NCI-H524 treated with DMSO at 0.1 percent for 48 hours (cell line): ENCODE measurements around the gene PRKN.

Experiments
- DNase-seq: peaks from one replicate; lab custom pipeline; 2025; lab: John Stamatoyannopoulos, UW

Gene PRKN

DNA sequence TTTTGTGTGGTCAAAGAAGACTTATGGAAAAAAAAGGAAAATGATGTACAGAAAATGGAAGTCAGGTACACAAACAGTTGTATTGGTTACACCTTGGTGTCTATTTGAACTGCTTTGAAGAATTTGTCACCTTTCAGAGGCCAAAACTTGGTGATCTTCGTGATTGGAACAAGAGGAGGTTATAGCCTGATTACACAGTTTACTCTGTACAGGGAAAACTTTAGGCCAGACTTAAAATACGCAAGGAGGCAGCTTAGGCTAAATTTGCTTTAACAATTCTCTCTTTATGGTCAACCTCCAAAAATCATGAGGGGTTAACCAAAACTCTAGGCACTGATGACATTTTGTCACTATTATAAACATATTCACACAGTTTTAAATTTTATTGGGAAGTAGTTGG lies 353.7 kb downstream of the PRKN start:
- DNase-seq, result no peak

DNA sequence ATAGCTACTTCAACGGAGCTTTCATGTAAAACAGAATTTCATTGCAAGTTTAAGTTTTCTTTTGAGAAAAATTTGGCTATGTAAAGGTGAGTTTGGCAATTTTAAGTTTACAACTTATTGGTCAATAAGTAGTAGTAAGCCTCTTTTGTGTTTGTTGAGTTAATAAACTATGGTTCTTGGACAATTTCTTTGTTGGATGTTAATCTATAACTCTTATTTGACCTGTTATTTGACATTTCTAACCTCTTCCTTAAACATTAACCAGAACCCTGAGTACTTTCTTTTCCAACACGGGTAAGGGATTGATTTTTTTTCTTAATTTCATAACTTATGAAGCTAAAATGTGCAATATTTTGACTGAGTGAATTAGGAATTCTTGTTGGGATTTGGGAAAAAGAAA lies 354.4 kb downstream of the PRKN start:
- no peak for DNase-seq

DNA sequence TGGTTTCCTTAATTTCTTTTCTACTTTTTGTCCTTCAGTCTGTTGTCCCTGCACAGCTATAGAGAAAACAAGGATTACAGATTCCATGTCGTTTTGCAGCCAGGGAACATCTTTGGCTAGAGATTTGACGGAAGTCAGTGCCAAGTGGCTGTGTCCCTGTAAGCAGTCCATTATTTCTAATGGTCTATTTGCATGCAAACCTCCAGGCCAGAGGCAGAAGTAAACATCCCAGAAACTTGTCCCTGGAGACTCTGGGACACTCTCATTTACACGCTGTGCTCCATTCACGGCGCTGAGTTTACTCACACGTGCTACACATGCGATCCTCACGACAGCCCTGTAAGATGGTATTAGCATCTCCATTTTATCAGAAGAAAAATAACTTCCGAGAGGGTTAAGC lies 355.5 kb downstream of the PRKN start:
- no peak for DNase-seq

DNA sequence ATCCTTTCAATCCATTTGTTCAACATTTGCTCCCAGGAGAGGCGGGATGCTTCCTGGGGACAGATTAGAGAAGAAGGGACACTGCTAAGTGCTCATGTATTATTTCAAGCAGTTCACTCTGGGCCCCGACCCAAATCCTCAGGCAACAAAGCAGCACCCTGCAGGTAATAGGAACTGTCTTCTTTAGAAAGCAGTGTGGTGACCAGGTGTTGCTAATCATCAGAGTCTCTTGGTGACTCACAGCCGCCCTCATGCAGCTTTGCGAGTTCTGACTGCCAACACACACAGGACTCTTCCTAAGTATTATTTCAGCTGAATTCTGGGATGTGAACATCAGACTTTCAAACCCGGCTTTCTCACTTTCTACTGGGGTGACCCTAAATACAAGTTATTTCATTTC lies 356.4 kb downstream of the PRKN start:
- DNase-seq, result no peak

DNA sequence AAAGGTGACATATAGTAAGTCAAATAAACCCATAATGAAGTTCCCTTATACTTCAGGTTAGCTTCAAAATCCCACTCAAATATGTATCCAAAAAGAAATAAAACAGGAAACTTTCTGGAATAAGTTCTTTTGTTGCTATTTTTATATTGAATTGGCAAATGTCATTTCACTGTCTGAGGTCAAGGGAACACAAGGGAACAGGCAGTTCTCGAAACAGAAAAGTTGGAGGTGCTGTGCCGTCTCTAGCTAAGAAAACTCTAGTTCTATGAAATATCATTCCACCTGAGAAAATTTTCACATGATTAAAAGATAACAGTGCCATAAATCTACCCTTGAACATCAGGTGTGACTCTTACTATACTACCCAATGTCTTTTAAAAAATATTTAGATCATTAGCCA lies 358.5 kb downstream of the PRKN start:
- no peak for DNase-seq

DNA sequence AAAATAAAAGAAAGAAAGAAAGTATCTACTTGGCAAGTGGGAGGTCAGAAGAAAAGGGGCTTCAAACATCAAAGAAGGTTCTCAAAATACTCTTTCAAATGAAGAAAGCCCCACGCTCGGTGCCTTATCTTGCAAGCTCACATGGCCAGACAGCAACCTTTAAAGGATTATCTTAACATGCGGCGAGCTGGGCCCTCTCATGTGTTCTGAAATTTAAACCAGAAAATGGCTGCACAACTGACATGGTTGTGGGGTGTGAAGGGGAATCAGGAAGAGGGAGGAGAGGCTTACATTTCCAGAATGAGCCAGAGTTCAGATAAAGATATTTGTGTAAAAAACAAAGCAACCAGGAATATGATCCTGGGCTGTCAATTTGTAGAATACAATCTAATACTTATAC lies 363.1 kb downstream of the PRKN start:
- no peak for DNase-seq

DNA sequence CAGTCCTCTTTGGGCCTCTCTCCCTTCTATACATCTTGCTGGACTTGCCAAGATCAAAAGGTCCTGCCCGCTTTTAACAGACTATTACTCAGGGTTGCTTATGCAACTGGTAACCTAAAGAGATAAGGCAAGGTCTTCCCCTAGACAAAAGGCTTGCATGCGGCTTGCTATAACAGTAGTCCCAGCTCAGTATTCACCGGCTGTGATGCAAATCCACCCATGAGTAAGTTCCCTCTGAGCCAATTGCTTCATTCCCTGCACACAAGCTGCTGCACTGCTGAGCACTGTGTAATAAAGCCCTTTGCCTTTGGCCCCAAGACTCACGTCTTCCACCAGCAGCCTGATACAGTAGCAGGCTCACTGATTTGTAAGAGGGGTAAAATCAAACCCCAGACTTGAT lies 363.8 kb downstream of the PRKN start:
- DNase-seq, result no peak

DNA sequence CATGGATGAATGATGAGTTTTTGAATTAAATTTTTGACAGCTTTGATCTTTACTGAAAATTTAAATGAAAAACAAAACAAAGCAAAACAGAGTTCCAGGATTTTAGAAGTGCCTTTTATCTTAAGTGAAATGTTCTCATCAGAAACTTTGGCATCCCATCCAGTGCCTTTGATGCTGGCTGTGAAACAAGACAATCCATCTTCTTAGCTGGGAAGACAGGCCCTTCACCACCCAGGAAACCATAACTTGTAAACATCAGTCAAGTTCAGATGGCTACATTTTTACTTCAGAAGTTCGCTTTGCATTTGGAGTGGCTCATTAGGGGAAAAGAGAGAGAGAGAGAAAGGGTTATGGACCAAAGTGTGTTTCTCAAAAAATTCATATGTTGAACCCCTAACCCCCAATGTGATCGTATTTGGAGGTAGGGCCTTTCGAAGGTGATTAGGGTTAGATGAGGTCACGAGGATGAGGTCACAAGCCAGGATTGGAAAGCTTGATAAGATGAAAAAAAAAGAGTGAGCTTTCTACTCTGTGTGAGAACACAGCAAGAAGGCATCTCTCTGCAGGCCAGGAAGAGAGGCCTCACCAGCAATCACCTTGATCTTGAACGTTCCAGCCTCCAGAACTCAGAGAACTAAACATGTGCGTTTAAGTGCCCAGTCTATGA lies 366.5 kb downstream of the PRKN start:
- DNase-seq, result no peak

DNA sequence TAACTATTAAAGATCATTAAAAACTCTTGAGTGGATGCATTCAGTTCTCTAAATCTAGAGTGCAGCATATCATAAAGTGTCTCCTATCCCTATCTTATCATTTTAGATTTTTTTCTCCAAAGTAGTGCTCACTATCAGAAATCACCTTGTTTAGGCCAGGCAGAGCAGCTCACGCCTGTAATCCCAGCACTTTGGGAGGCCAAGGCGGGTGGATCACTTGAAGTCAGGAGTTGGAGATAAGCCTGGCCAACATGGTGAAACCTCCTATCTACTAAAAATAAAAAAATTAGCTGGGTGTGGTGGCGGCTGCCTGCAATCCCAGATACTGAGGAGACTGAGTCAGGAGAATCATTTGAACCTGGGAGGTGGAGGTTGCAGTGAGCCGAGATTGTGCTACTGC lies 368.9 kb downstream of the PRKN start:
- DNase-seq, result no peak

DNA sequence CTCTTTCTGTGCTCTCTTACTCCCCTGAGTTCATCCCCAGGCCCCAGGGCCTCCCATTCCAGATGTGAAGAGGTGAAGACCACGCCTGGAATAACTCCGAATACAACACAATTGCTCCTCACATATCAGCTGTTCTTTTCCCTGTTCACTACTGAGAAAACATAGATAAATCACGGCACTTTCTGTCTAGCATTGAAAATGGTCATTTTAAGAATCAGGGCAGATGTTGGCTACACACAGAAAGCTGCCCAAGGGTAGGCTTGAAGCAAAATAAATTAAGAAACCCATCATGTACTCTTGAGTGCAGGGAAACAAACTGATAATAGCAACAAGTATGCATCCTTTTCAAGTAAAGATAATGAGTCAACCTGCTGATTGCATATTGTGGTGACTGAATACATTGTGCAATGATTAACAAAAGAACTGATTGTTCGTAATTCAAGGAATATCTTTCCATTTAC lies 382.5 kb downstream of the PRKN start:
- no peak for DNase-seq

DNA sequence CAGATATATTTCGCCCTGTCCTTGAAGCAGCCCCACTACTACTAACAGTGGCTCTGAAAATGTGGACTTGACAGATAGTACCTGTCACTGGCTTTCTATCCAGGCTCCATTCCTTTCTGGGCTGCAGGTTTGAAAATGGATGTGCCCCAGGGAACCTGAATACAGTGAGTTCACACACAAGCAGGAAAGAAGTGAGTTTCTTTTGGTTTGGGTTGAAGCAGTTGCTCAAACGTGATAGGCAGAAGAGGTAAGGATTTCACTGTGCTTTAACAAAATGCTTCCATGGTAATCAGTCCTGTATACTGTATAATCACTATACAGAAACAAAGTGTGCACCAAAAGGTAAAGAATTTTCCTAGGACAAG lies 382.9 kb downstream of the PRKN start:
- DNase-seq, result no peak

DNA sequence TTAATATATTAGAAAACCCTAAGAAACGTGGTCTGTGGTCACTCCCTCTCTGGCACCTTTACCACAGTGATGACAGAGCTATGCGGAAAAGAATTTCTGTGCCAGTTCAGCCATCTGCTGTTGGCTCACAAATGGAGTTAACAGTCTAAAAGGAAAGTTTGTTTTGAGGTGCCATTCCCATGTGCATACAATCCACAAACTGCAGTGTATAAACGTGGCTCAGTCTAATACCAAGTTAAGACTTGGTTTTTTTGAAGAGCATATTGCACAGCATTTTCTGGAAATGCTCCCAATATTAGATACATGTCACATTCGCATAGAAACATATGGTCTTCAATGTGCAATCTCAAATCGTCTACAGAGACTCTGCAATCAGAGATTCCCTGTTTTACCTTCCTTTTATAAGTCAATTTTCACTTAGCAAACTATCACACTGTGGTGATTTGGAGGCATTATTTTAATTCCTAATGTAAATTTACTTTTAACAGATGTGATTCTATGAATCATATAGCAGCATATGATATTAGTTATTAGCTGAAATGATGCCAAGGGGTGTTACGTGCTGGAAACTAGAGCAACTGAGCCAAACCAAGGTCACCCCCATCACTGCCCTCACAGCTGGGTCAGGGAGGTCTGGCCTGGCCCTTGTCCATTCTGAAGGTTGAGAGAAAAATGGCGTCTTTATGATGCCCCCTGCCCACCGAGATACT lies 383.5 kb downstream of the PRKN start:
- no peak for DNase-seq

DNA sequence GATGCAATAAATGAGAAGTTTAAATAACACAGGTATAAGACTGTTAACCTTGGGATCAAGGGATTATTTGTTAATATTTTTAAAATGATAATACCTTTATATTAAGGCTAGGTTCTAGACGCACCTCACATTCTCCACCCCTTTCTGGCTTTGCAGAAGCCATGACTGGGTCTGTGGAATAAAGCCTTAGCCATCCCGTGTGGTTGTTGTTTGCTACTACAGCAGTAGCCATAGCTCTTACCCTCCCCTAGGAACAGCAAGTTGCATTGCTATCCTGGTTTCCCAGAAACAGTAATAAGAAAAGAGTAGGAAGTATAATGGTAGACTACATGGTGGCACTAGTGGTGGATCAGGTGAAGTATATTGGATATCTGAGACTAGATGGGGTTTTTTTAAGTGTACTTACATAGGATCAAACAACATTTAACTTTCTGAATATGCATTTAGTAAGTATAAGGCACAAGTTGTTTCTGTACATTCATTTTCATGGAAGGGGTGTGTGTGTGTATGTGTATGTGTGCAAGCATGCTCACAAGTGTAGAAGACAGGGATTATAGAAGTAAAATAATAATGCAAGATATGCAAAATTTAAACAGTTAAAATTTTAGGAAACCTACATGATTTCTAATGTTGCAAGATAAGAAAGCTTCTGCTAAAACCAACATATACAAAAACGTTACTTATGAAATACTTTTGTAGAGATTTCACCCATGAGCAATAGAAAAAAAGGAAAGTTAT lies 384.2 kb downstream of the PRKN start:
- no peak for DNase-seq

DNA sequence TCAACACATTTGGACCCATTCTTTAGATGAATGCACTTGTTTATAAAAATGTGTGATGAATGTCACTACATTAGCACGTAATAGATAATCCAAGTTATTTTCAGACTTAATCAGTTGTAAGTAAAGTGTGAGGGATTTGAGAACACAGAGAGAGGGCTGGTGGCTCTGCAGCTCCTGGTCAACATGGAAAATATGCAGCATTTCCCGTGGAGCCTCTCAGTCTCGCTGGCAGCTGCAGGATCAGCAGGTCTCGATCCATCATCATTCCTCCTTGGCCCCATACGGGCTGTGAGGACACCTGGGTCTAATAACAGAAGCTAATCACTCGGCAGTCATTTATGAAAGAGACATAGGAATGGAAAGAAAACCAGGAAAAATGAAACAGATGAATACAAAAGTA lies 390.2 kb downstream of the PRKN start:
- no peak for DNase-seq

DNA sequence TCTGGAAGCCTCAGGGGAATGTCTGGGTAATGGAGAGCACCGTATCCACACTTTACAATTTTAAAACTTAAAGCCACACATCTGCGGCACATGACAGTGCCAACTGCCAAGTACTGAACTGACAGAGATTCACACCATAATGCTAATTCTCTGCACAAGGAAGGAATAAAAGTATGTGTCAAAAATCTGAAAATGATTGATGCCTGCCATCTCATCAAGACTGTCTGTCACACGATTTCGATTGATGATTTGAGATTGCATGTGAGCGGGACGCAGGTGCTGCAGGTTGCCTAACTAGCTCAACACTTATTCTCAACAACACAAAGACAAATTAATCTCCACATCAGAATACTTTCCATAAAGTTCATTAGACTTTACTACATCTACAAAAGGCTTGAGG lies 391.2 kb downstream of the PRKN start:
- no peak for DNase-seq

DNA sequence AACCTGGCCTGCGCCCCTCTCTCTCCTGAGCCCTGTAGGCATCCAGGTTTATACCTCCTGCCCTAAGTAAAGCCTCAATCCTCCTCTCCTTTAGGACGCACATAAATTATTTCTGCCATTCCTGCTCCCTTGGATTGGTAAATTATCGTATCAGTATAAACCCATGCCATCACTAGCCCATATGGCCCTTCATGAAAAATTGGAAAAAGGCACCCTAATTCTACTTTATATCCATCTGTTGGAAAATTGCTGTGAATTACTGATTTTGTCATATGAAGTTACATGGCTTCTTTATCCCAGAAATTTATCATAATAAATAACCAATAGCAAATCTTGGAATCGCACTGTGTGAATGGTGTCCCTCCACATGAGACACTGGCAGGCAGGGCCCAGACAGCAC lies 395.2 kb downstream of the PRKN start:
- no peak for DNase-seq

DNA sequence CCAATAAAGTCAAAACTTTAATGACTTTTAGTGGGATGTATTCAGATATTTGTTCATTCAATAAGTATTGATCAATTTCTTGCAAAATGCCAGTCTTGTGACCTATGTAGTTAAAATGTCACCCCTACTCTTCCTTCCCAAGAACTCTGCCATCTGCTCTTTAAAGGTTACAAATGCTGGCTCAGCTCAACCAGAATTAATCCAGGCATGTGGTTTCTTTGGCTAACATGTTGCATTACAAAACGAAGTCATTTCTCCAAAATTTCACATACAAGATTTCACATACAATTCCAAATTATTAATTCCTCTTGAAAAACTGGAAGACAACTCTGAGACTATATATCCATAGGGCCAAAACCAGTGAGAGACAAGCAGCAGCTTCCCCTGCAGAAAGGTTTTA lies 395.7 kb downstream of the PRKN start:
- no peak for DNase-seq

DNA sequence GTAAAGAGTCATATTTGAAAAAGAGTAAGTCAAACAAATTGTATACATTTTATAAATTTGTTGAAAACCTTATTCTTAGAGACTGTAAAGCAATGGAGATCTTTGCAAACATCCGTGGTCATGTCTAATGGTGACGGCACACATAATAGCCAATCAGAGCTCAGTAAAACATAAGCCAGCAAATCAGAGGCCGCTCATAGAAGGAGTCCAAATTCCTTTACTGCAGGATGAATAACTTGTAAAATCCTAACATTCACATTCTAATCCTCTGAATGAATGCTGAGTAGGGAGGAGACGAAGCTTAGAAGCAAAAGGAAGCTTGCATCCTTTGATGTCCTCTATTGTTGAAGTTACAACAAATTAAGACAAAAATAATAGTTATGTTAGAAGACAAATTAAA lies 401.7 kb downstream of the PRKN start:
- DNase-seq, result no peak

DNA sequence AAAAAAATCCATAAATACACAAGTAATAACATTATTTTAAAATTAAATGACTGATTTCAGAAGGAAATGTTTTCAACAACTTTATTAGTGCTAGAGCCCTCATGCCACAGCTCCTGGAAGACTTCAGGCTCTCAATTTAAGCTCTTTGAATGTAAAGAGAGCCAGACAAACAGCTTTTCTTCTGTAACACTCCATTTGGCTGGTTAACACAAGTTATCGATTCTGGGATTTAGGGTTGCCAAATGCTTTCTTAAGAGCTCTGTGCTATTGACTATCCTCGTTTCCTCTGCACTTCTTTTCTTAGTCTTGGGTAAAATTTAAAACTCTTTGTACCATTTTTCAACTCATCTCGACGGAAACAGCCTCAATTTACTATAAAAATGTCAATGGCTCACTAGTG lies 402.5 kb downstream of the PRKN start:
- no peak for DNase-seq

DNA sequence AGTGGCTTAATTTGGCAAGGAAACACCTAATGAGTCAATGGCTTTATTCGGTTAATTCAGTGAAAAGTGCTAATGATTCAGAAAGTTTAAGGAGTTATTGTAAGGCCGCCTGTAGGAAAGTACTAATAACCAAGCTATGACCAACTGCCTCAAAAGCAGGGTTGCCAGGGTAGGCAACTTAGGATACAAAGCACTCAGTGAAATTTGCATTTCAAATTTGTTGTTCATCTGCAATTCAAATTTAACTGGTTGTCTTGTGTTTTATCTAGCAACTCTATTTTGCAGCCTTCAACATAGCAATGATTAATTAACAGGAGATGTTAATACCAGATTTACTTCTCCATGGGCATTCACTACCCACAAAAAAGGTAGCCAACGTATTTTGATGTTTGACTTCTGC lies 412.3 kb downstream of the PRKN start:
- DNase-seq, result no peak

DNA sequence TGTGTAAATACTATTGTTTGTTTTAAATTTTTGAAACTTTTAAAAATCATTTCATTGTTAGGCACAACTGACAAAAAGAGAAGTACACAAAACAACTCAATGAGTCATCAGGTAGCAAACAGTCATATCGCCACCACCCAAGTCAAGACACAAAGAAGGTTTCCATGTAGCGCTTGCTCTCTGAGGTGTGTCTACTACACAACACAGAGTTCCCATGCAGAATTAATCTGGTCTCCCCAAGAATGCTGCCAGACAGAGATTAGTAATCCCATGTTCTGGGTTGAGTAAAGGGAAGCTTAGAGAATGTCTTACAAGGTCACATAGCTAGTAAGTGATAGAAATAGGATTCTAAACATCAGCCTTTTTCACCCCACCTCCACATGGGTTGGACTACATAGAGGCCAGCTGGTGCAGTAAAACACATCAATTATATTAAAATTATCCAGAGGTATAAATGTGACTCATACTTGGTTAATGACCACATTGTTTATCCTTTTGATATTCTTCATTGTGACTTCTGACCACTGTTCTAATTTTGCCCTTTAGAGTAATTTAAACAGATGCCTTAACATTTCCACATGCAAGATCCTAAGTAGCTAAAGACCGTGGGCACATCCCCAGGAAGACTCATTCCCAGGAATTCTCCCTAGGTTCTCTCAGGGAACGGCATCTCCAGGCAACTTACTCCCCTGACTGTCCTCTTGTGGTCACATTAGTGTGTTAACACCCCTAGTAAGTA lies 413.5 kb downstream of the PRKN start:
- no peak for DNase-seq

DNA sequence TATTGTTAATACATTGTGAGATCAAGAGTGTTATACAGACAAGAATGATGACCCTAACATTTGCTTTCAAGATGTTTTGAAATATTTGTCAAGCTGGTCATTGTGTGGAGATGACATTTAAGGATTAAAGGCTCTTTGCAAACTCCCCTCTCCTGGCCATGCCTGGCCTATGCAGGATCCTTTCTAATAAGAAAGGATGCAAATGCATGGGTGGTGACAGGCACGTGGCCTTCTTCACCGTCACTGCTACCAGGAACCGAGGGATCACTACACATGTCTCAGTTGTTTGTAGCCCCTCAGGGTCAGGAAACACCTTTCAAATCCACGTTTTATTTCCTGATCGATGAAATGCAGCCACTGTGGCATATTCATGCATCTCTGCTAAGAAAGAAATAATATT lies 419.7 kb downstream of the PRKN start:
- DNase-seq, result no peak

DNA sequence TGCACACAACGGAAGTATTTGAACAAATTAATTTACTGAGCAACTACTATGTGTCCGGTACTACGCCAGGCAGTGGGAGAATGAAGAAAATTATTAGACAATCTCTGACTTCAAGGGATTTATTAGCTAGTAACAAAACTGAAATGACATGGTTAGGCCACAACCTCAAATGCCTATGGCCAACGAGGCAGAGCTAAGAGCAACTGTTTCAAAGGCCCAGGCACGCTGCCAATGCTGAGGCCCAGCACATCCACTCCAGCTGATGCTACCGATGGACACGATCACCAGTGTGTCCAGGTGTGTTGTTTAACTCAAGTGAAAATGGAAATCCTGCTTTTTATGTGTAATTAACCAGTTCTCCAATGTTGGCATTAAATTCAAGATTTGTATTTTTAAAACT lies 420.9 kb downstream of the PRKN start:
- no peak for DNase-seq
